ENCODE measurements around the gene SLC8A1.

DNA sequence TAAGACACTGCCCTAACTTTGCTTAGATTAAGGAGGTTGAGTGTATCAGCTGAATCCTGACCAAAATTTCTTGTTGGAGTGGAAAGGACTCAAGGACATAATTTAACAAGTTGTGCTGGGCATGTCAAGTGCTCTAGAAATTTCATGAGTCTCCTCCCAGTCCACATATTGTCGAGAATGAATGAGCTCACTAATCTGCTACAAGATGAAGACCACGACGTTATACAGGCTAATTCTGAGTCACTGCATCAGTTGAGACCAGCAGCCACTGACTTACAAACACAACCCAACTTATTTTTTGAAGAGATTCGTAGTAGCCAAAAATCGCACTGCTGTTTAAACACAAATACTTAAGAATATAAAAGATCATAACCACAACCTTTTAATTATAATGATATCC is 28.7 kb upstream of the SLC8A1 start:
- no peak for TF ChIP-seq CTCF (IDR thresholded peaks at IDR 0.05; ENCODE audit: borderline replicate concordance, extremely low read depth, low read length, poor library complexity, severe bottlenecking)
- no peak for TF ChIP-seq EZH2 (IDR thresholded peaks at IDR 0.05; ENCODE audit: borderline replicate concordance, low read depth, low read length, severe bottlenecking)
